ENCODE measurements around the gene ACTN4. TPM values are rescaled to one million over a fixed set of nuclear protein-coding genes. Genes with fewer than 3 reads are reported as not detected.
A peak's percentile ranks its signal among the peaks of the same experiment; 100 is the strongest.

Gene ACTN4
- polyA plus RNA-seq, 3 donors = 71.1 to 195 (median 101) TPM

DNA sequence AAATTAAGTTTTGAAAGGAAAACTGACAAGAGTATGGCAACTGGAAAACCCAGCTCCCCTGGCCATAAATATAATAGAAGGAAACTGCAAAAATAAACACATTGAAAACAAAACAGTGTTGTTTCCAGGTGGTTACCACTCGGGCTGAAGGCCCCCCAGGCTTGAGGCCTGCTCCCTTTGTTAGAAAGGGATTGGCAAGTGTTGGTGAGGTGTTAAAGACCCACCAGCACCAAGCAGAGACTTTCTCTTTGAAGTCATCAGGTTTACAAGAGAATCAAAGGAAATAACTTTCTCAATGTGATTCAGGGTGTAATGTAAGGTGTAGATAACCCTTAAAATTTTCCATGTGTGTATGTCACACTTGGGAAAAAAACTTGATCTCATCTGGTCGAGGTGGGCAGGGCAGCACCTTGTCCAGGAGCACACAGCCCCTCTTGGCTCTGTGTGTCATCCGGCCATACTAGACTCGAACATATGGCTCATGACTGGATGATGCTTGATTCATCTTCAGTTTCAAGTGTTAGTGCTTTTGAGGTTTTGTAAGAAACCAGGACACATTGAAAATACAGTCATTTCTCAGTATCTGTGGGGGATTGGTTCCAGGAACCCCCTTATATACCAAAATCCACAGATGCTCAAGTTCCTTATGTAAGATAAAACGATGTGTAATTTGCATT is 7.8 kb downstream of the ACTN4 start:
- WGBS, 3 donors = 60 to 68% (median 61%) methylated on average over 5 of the region's 5 CpGs
- no peak overlapping the region for H3K27ac ChIP-seq (ENCODE audit: low read depth, low read length)

DNA sequence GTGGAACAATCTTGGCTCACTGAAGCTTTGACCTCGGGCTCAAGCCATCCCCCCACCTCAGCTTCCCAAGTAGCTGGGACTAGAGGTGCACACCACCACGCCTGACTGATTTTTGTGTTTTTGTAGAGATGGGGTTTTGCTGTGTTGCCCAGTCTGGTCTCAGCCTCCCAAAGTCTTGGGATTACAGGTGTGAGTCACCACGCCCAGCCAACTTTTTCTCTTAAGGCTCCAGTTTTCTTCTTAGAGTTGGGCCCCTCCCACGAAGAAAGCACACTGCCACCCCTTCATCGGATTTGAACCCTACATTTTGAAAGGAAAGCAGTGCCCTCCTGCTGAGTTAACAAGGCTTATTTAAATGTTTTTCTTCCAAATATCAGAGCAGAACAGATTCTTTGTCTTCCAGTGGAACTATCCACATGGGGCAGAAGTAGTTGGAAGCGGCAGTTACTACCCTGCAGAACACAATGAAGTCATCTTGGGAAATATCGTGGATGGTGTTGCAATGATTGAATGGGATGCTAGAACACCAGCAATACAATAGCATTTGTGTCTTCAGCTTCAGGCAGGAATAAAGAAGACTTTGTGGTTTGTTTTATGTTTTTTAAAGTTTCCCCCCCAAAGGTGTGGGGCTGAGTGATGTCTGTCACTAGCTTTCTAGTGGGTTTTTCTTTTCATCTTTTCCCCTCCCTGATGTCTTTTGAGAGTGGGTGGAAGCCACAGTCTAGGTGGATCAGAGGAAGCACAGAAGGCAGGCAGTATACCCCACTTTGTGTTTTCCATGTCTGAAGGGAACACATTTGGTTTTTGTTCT is 8.9 kb downstream of the ACTN4 start:
- WGBS, 3 donors = 57 to 70% (median 62%) methylated on average over 7 of the region's 7 CpGs
- no peak overlapping the region for H3K27ac ChIP-seq (ENCODE audit: low read depth, low read length)

DNA sequence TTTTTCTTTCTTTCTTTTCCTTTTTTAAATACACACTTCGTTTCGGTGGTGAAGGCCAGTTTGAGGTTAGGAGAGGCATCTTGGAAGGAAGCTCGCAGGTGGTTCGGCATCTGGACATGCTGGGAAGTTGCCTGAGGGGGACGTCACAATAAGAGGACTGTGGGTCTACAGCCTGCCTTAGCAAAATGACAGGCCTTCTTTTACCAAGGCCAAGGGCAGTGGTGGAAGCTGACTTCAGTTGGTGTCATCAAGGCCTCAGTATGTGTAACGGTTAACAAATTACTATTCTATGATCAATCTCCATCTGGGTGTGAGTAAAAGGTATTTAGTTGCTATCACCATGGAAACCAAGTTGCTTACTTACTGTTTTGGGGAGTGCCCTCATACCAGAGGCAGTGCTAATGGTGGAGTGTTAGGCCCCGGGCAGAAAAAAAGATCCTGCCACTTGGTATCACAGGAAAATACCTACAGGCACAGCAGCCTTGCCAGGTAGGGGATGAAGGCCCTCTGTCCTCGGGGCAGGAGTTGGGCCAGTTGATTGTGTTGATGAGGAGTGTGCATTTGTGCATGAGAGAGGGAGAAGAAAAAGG is 10.3 kb downstream of the ACTN4 start:
- WGBS, 3 donors = 56 to 66% (median 58%) methylated on average over 8 of the region's 8 CpGs
- H3K27ac ChIP-seq (ENCODE audit: low read depth, low read length) = no peak overlapping the region

- no peak overlapping the region for H3K27ac ChIP-seq (ENCODE audit: low read depth, low read length)
- WGBS, 3 donors = 29 to 42% (median 38%) methylated on average over 15 of the region's 15 CpGs
Observed at GRCh38 chr19:38658462-38659306, 11.2 kb downstream of the ACTN4 start.

DNA sequence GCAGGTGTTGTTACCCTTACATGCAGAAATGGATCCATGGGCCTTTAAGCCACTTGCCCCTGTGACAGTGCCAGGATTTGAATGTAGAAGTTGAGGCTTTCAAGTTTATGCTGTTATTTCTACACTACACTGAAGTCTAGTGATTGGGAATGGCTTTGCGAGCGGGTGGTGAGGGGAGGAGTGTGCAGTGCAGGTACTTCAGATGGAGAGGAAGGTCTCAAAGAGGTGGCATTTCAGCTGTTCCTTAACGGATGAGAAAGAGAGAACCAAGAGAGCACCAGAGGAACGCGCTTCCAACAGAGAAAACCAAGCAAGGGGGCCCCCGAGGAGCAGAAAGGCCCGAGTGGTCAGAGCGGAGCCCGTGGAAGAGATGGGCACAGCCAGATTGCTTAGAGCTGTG is 13.3 kb downstream of the ACTN4 start:
- peak overlapping the region; percentile 31 for H3K27ac ChIP-seq (ENCODE audit: low read depth, low read length)
- WGBS, 3 donors = 84 to 93% (median 89%) methylated on average over 9 of the region's 9 CpGs

DNA sequence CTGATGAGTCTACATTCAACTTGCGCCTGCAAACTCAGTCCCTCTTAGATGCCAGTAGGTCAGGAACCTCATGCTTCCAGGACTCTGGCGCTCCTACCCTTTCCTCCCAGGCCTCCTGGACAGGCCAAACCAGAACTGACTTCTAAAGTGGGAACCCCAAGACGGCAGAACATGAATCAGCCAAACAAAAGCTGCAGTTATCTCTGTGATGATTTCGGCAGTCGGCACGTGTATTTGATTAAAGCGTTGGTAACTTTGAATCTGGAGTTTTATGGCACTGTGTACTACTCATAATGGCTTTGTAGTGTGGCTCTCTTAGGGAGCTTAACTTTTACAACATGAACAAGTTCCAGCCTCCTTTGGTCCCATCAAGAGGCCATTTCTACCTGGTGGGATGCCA is 13.7 kb downstream of the ACTN4 start:
- H3K27ac ChIP-seq (ENCODE audit: low read depth, low read length) = no peak overlapping the region
- WGBS, 3 donors = 53 to 74% (median 72%) methylated on average over 7 of the region's 7 CpGs

GRCh38 chr19:38661996-38662395 is 14.5 kb downstream of the ACTN4 start:
- 13 to 20% (median 16%) methylated on average over 1 of the region's 1 CpG for WGBS, 3 donors
- H3K27ac ChIP-seq (ENCODE audit: low read depth, low read length) = no peak overlapping the region

DNA sequence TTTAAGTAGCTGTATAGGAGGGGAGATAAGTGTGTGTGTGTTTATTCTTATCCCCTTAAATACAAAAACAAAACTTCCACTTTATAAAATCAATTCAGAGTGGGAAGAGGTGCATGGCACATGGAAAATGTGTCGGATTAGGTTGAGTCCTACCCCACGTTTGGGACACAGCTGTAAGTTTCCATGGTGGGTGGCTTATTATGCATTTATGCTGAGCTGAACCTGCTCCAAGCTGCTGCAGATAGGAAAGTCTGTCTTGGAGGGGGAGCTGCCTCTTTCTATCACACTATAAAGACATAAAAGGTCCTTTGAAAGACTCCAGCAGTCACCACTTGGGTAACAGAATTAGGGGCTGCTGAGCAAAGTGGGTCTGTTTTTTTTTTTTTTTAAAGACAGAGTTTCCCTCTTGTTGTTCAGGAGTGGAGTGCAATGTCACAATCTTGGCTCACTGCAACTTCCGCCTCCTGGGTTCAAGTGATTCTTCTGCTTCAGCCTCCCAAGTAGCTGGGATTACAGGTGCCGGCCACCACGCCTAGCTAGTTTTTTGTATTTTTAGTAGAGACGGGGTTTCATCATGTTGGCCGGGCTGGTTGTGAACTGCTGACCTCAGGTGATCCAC is 15.2 kb downstream of the ACTN4 start:
- H3K27ac ChIP-seq (ENCODE audit: low read depth, low read length) = no peak overlapping the region
- whole genome bisulfite sequencing, 3 donors = 43 to 75% (median 53%) methylated on average over 7 of the region's 7 CpGs

- WGBS, 3 donors = 71 to 84% (median 78%) methylated on average over 22 of the region's 22 CpGs
- H3K27ac ChIP-seq (ENCODE audit: low read depth, low read length) = peak overlapping the region; percentile 28
Observed at GRCh38 chr19:38663156-38663651, 15.8 kb downstream of the ACTN4 start.

DNA sequence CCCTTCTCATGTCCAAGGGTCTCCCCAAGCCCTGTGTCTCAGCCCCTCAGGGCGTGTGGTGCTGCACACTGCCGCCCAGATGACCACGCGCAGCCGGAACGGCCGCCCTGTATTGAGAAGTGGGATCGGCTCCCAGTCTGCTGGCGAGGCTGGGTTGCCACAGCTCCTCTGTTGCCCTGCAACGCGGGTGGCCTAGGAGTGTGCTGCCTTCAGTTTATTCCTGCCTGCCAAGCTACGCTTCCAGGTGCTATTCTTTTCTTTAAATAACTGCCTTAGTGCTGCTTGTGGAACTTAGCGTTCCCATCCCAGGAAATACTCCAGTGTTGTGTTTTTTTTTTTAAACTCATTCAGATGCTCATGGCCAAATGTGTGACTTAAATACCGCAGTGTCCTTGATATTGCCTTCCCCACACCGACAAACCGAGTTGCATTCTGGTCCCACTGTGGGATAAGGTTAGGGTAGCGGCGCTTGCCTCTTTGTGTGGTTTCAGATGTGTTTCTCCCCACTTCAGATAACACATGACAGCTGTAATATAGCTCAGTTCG is 16.6 kb downstream of the ACTN4 start:
- WGBS, 3 donors = 45 to 47% (median 47%) methylated on average over 19 of the region's 19 CpGs
- H3K27ac ChIP-seq (ENCODE audit: low read depth, low read length) = no peak overlapping the region

DNA sequence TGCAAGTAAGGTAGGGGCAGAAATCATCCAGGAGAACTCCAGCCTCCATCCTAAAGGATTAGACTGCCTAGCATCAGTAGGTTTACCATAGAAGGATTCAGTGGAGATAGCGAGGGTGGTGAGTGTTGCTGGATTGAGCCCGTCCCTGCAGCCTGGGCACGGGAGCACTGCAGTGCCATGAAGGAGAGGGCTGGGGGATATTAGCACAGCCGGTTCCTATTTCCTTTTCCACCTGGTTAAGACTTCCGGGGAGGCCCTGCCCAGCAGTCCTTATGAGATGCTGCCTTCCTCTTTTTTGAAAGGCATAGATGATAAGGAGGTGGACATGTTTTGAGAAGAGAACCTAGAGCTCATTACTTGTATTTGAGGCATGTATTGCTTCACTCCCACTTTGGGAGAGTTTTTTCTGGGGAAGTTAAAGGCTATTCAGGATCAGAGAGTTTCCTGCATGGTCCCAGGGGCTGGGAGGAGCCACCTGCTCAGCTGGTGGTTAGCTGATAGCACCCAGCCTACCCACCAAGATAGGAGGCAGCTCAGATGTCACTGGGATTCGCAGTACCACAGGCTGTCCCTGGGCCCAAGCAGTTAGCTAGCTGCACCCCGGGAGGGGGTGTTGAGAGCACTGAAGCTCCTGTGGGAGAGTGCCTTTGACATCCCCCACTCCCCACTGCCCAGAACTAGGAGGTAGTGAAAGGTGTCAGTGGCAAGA is 17.2 kb downstream of the ACTN4 start:
- H3K27ac ChIP-seq (ENCODE audit: low read depth, low read length) = no peak overlapping the region
- 31 to 49% (median 40%) methylated on average over 7 of the region's 7 CpGs for WGBS, 3 donors

GRCh38 chr19:38665219-38665931 is 17.9 kb downstream of the ACTN4 start:
- WGBS, 3 donors = 63 to 79% (median 71%) methylated on average over 13 of the region's 13 CpGs

GRCh38 chr19:38665950-38666662 is 18.7 kb downstream of the ACTN4 start:
- H3K27ac ChIP-seq (ENCODE audit: low read depth, low read length) = peak overlapping the region; percentile 78
- WGBS, 3 donors = 43 to 52% (median 43%) methylated on average over 19 of the region's 19 CpGs

More at GRCh38 chr19:38665219-38665931, 17.9 kb downstream of the ACTN4 start:
- H3K27ac ChIP-seq (ENCODE audit: low read depth, low read length) = peak overlapping the region; percentile 80

DNA sequence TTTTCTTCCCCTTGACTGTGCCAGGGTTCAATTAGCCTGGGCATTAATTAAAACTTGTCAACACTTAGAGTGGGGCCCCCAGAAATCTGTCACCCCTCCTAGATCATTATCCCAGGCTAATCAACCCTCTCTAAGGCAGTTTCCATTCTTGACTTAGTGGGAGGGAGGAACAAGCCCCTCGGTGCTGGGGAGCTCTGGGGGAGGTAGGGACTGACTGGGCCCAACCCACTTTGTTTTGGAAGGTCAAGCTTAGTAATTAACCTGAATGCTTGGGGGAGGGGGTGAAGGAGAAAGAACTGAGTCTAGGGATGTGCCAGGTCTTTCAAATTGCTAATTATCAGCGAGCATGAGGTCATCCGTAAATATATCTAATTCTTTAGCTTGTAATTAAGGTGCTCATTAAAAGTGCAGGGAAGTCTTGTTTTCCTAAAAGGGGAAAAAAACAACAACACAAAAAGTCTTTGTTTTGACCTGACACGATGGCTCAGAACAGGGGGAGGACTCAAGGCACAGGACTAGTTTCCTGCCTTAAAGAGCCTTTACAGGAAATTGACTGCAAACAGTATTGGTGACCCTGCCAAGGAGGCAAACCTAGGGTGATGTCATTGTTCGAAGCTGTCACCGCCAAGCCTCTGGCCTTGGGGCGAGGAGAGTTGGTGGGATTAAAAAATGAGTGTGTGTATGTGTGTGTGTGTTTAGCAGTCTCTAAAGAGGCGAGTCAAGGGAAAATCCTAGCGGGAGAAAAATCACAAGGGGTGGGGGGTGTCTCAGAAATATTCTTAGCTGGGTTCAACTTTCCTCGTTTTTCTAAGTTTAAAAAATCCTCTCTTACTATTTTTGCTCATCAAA is 19.4 kb downstream of the ACTN4 start:
- WGBS, 3 donors = 20 to 30% (median 27%) methylated on average over 10 of the region's 10 CpGs
- peak overlapping the region; percentile 78 for H3K27ac ChIP-seq (ENCODE audit: low read depth, low read length)

DNA sequence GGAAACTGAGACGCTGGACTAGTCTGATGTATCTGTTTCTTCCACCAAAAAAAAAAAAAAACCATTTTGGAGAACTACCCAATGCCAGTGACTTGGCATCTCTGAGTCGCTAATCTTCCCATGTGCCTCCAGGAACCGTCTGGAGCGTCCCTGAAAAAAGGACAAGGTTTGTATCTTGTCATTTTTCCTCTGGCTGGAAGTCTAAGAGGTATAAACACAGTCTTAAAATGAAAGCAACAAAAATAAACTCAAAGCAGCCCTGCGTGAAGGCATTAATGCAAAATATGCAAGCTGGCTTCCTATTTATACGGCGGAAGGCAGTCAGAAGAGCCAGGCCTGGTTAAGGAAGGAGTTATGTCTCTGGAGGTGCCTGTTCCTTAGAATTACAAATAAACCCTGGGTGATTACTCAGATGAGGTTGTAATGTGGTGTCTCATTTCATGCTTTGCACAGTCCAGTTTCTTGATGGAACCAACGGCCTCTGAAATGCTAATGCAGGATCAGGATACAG is 20.3 kb downstream of the ACTN4 start:
- WGBS, 3 donors = 22 to 62% (median 30%) methylated on average over 8 of the region's 8 CpGs
- H3K27ac ChIP-seq (ENCODE audit: low read depth, low read length) = peak overlapping the region; percentile 28
